DMS 273 (cell line): ENCODE measurements around the gene CAP1.
A peak's percentile ranks its signal among the peaks of the same experiment; 100 is the strongest.
"Not testable (repeated sequence)": the region's sequence is repeated elsewhere in the genome, so short reads cannot be mapped to it uniquely, and the experiment has no call there.

ENCODE experiments used
- DNase-seq: peaks from one replicate; lab custom pipeline; 2025; ENCODE audit not compliant: unreplicated experiment; lab: John Stamatoyannopoulos, UW

CAP1 gene, protein sequence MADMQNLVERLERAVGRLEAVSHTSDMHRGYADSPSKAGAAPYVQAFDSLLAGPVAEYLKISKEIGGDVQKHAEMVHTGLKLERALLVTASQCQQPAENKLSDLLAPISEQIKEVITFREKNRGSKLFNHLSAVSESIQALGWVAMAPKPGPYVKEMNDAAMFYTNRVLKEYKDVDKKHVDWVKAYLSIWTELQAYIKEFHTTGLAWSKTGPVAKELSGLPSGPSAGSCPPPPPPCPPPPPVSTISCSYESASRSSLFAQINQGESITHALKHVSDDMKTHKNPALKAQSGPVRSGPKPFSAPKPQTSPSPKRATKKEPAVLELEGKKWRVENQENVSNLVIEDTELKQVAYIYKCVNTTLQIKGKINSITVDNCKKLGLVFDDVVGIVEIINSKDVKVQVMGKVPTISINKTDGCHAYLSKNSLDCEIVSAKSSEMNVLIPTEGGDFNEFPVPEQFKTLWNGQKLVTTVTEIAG

DNA sequence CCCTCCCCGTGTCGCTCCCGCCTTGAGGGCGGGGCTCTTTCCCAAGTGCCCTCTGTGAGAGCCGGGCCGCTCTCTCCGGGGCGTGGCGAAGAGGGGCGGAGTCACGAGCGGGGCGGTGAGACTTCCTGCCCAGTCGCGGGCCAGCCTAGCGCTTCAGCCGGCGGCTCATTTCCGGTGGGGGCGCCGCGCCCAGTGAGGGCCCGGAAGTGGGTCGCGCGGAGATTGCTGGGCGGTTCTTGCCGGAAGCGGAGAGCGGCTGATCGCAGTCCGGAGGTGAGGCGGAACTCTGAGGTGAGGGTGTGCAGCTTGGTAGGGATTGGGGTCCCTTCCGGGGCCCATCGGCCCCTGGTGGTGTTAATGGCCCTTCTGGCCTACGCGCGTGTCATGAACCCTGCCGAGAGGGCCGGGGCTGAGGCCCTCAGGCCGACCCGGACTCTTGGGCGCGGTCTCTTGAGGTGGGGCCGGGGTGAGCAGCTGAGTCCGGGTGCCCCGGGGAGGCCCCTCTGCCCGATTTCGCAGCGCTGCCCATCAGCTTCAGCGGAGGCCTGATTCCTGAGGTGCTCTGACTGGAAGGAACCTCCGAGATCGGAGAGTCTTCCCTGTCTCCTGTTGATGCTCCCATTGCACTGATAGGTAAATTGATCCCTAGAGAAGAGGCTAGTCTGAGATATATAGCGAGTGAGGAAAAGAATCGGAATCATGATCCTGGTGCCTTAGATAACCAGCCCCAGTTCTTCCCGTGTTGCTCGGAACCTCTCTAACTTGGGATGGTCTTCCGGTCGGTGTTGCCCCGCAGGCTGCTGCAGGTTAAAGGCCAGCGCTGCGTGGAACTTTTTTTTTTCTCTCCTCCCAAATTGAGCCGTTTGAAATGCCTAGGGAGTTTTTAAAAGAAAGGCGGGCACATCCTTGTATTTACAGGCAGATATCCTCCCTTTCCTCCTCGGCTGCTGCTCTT lies at the start of gene CAP1:
TSS of gene CAP1 (plus strand) at position 219 of the 955 bp plus-strand sequence. CDS start 18,618 bp downstream, outside the sequence.
- peak; percentile 100 for DNase-seq

DNA sequence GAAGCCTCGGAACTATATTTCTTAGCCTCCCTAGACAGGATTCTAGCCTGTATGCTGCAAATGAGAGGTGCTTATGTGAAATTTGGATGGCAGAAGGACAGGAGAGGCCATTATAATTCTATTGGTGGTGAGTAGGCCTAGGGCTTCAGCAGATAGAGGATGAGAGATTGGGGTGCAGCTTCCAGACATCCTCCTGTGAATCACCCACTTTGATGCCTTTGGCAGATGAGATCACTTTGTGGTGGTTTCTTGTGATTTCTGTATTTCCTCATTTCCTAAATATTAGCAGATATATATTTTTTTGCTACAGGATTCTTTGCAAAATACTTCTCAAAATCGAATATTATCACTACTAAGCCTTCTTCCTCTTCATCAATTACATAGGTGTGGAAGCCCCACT lies 48.3 kb upstream of the CAP1 start:
- DNase-seq, result no peak

DNA sequence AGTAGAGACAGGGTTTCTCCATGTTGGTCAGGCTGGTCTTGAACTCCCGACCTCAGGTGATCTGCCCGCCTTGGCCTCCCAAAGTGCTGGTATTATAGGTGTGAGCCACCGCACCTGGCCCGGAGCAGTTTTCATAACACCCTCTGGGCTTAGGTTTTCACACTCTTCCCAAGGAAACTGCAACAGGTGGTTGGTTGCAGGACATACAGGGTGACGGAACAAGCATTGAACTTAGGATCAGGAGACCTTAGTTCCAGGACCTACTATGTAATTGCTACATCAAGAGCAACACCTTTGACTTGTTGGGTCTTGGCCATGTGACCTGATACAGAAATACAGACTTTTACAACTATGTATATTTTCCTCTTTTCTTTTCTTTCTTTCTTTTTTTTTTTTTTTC lies 47.6 kb upstream of the CAP1 start:
- no peak for DNase-seq

DNA sequence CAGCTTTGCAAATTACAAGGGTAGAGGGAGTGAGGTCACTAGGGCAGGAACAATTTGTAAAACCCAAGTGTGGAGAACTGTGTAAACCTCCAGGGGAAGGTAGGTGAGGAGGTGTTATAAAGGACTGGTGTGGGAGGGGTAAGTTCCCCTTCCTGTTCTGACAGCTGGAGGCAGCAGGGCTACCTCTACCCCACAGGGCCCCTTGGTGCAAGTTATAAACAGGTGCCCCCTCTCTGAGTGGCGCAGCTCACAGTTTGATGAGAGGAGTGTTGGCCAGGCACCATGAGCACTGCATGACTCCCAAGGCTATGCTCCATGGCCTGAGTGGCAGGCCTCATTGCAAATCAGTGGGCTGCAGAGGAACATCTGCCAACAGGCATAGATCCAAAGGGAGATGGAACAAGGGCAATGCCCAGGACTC lies 44.5 kb upstream of the CAP1 start:
- peak; percentile 99 for DNase-seq

DNA sequence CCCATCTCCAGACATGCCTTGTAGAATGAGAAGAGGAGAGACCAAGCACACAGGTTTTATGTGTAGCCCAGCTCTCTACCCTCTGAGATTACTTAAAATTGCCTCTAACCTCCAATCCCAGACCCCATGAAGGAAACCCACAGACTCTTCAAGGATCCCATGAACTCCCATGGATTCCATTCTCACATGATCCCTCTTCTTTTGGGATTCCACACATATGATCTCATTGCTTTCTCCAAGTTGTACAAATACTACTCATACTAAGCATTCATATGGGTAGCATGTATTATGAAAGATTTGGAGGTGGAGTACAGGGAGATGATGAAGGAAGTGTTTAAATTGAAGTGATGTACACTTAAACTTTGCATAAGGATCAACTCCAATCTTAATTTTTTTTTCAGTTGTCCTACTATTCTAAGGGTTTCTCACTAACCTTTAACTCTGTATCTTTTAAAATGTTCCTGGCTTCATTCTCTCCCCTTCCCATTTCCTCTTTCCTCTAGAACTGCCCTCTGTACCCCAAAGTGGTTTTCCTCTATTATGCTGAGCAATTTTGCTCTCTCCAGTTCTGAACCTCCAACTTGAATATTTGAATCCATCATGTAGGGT lies 44.0 kb upstream of the CAP1 start:
- no peak for DNase-seq

DNA sequence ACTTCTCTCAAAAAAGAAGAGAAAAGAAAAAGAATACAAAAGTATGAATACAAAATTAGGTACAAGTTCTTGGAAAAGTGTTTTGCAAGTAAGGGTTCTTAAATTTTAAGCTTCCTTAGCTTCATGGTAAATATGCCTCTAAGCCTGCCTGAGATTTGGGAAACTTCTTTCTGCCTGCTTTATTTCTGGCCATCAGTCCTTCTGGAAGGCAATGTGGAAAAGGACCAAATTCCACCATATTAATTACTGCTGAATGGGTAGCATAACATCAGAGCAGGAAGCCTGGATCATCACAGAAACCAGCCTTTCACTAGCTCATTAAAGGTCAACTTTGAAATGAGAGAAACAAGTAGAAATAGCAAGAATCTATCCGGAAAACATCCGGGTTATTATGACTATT lies 39.1 kb upstream of the CAP1 start:
- DNase-seq, result no peak

DNA sequence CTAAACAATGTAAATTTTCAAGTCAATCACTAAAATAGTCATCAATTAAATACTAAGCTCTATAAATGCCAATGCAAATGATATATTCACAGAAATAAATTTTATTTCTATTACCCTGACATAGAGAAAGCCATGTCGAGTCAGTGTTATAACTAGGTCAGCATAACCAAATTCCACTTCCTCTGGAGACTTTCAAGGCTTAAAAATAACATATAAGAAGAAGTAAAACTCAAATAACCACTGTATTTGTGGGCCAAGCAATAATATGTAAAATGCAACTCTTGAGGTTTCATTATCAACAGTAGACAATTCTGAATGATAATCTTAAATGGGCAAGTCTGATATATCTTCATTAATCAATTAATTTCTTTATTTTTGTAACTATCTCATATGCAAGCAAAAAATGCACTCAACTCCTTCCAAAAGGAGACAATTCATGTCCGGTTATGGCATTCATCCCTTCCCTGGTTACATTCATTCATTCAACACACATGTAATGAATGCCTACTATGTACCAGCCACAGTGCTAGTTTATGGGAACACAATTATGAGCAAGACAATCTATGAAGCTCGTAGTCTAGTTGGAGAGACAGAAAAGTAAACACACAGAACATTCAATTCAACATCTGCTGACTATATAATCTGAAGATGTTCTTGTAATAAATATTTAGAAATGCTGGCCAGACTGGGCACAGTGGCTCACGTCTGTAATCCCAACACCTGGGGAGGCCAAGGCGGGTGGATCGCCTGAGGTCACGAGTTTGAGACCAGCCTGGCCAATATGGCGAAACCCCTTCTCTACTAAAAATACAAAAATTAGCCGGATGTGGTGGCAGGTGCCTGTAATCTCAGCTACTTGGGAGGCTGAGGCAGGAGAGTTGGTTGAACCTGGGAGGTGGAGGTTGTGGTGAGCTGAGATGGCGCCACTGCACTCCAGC lies 37.1 kb upstream of the CAP1 start:
- no peak for DNase-seq

DNA sequence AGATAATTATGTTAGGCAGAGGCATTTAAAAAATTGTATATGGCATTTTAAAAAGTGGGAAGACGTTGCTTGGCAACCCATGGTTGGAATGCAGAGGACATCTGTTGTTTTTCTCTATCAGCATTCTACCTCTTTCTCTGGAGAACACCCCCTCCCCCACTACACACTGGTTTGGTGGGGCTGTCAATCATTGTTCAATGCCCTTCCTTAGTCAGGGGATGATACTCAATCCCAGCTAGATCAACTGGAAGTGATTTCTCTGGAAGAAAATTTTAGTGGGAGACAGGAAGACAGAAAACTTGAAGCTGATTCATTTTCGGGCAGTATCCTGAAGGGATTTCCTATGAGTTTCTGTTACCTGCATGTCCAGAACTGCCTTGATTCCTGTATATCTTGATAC lies 35.7 kb upstream of the CAP1 start:
- DNase-seq, result peak; percentile 100

DNA sequence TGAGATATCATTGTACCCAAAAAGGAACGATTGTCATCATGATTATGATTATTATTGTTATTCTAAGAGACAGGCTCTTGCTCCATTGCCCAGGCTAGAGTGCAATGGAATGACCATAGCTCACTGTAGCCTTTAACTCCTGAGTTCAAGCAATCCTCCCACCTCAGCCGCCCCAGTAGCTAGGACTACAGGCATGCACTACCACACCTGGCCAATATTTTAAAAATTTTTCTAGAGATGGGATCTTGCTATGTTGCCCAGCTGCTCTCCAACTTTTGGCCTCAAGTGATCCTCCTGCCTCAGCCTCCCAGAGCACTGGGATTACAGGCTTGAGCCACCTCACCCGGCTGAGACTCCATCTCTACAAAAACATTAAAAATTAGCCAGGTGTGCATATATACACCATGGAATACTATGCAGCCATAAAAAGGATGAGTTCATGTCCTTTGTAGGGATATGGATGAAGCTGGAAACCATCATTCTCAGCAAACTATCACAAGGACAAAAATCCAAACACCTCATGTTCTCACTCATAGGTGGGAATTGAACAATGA lies 33.0 kb upstream of the CAP1 start:
- DNase-seq, result not testable (repeated sequence)

DNA sequence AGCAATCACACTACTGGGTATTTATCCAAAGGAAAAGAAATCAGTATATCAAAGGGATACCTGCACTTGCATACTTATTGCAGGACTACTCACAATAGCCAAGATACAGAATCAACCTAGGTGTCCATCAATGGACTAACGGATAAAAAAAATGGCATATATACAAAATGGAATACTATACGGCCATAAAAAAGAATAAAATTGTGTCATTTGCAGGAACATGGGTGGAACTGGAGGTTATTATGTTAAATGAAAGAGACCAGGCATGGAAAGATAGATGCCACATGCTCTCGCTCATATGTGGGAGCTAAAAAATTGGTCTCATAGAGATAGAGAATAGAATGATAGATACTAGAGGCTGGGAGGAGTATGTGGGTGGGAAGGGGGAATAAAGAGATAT lies 29.3 kb upstream of the CAP1 start:
- DNase-seq, result no peak

DNA sequence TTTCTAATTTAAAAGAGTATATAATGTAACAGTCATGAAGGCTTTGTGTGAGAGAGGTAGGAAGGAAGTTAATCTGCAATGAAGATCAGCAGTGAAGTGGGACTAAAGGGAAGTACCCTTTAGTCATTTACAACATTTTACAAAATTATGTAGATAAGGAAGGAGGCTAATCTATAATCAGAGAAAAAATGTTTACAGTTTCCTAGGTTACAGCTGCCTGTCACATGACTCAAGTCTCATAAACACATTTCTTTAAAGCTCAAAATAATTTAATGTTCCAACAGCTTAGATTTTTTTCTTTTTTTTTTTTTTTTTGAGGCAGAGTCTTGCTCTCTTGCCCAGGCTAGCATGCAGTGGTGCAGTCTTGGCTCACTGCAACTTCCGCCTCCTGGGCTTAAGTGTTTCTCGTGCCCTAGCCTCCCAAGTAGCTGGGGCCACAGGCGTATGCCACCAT lies 26.2 kb upstream of the CAP1 start:
- DNase-seq, result no peak

DNA sequence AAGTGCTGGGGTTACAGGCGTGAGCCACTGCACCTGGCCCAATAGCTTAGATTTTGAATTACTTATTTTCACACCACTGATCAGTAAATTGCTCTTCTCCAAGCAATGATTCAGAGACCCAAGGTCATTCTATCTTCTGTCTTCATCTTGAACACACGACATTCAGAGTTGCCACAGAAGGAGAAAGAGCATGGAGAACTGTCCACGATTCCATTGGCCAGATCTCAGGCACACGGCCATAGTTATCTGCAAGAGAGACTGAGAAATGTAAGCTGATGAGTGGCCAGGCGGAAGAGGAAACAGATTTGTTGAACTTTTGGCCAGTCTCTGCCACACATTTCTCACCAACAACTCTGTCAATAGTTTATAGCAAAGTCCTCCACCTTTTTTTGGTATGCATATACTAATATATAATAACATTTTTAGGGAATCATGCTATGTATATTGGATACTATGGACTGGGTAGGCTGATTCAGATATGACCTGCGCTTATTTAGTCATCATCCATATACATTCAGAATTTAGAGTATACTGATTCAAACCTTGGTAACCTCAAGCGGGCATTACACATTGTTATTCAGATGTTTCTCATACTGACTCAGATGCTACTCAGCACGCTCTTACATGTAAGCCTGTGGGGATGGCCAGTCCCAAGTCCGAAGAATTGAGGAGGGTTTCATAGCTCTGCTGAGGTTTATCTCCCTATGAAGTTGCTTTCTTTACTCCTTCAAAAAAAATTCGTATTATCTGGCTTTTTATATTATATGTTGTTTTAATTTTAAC lies 25.5 kb upstream of the CAP1 start:
- no peak for DNase-seq

DNA sequence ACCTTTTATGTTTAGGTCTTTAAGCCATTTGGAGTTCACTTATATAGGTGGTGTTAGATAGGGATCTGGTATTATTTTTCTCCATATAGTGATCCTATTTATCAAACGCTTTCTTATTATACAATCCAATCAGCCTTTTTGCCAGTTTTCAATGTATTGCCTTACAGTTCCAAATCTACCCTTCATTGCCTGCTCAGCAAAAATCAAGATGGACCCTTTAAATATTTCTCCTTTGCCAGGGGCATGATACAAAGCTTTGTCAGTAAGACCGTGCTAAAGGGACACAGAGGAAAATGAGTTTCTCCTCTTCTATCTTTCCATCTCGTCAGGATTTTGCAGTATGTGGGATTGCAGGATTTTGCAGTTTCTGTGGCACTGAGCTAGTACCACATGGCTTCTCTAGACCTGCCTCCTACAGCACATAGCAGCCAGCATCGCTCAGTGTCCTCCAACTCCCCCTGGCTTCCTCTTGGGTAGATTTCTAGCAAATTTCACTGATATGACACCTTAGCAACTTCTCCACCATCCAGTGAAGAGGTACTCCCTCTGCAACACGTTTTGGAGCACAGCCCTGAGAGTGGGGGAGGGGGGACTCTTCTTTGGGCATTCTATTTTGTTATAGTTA lies 22.5 kb upstream of the CAP1 start:
- DNase-seq, result peak; percentile 89

DNA sequence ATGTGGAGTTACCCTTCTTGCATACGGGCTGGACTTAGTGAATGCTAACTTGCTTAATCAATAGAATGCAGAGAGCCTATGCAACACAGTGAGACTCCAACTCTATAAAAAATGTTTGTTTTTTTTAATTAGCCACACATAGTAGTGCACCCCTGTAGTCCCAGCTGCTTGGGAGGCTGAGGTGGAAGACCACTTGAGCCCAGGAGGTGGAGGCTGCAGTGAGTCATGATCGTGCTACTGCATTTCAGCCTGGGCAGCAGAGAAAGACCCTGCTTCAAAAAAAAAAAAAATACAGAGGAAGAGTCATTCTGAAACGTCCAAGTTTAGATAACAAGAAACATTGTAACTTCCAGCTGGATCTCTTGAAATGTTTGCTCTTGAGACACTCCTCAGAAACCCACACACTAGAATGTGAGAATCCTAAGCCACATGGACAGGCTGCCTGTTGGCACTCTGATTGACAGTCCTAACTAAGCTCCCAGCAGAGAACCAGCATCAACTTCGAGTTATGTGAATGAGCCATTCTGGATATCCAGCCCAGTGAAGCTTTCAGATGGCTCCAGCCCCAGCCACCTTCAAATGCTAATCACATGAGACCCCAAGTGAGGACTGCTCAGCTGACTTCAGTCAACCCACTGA lies 20.0 kb upstream of the CAP1 start:
- peak; percentile 87 for DNase-seq

DNA sequence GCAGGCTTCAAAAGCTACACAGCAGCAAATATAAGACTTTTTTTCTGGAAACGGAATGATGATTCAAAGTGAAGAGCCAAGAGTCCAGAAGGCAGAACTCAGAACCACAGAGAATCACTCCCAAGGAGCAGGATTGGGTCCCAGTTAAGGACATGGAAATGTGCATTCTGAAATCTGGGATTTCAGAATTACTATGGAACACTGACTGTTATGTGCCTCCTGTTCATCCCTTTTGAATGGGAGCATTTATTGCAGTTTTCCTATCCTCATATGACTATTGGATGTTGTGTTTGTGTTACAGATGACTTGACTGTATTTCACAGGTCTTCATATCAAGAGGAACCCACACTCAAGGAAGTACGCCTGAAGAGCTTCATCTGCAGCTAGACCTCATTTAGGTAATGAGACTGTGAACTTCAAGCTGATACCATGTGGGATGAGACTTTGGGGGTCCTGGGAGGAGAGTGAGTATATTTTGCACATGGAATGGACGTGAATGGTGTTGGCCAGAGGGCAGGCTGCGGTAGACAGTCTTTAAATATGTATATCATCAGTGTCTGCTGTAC lies 17.1 kb upstream of the CAP1 start:
- no peak for DNase-seq

DNA sequence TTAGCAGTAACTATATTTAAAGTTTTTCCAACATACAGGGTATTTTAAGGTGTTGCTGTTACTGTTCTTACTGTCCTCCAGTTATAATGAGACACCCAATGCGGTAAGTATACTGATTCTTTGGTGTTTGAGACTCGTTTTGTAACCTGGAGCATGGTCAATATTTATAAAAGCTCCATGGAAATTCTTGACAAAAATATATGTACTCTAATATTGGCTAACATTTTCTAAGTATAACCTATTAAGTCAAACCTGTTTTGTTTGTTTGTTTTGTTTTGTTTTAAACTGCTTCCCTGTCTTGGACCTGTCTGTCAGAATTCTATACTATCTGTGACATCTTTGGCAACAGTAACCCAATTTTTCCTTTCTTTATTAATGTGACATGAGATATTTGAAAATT lies 15.9 kb upstream of the CAP1 start:
- DNase-seq, result no peak

DNA sequence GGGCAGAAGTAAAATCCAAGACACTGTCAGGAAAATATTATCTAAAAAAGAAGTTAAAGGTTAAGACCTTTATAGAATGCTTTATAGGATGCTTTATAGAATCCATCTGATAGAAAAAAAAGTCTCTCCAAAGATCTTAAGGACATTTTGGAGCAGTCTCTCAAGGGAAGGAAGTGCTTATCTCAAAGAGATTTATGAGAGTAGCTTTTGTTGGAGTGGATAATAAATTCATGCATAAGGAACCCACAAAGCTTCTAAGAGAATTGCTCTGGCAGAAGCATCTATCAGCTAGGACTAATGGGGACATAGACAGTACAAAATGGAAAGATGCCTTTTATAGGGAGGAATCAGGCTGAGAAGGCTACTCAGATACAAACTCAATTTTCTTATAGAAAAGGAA lies 12.9 kb upstream of the CAP1 start:
- no peak for DNase-seq

DNA sequence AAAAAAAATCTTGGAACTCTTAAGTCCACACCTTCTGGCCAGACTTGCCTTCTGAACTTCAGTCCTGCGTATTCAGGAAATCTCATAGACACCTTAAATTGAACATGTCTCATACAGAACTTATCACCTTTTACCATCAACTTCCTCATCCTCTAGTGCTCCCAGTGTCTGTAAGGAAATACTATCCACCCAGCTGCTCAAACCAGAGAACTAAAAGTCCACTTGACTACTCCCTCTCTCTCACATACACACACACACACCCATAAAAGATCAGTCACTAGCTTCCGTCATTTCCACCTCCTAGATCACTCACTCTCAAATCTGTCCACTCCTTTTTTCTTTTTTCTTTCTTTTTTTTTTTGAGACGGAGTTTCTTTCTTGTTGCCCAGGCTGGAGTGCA lies 10.9 kb upstream of the CAP1 start:
- no peak for DNase-seq
